Endodermal cell (in vitro differentiated cells): Measurements from ENCODE around the gene PAPOLB. TPM values are rescaled to one million over a fixed set of nuclear protein-coding genes. Genes with fewer than 3 reads are reported as not detected.

Experiments
- DNase-seq: peaks from one replicate; pipeline ENCODE4 v3.0.0-alpha.2; 2017
- H3K27ac ChIP-seq: 2 replicates; pipeline ENCODE4 v1.5.1; 2013; ENCODE audit warnings: mild to moderate bottlenecking, low read depth, low read length, moderate library complexity
- H3K27me3 ChIP-seq: 2 replicates; pipeline ENCODE4 v1.6.1; 2013; ENCODE audit warnings: mild to moderate bottlenecking, low read length, moderate library complexity; ENCODE audit not compliant: insufficient read depth, control insufficient read depth, poor library complexity, severe bottlenecking
- H3K36me3 ChIP-seq: 2 replicates; pipeline ENCODE4 v1.7.0; 2013; ENCODE audit warnings: mild to moderate bottlenecking, low read length, moderate library complexity; ENCODE audit not compliant: control insufficient read depth, insufficient read depth
- H3K4me1 ChIP-seq: one replicate; pipeline ENCODE4 v1.7.0; 2013; ENCODE audit warnings: low read length; ENCODE audit not compliant: control insufficient read depth, insufficient read depth
- H3K4me3 ChIP-seq: 2 replicates; pipeline ENCODE4 v1.5.1; 2013; ENCODE audit warnings: mild to moderate bottlenecking, low read length, moderate library complexity
- H3K9ac ChIP-seq: 2 replicates; pipeline ENCODE4 v1.6.1; 2013; ENCODE audit warnings: mild to moderate bottlenecking, low read length, moderate library complexity; ENCODE audit not compliant: poor library complexity, severe bottlenecking; ENCODE audit errors: extremely low read depth
- H3K9me3 ChIP-seq: 2 replicates; pipeline ENCODE4 v1.6.1; 2013; ENCODE audit warnings: mild to moderate bottlenecking, low read length, moderate library complexity; ENCODE audit not compliant: control insufficient read depth
- H3K27ac Mint-ChIP-seq: 2 replicates; pipeline ENCODE4 v1.8.0; 2020; ENCODE audit warnings: mixed read lengths
- H3K27me3 Mint-ChIP-seq: 2 replicates; pipeline ENCODE4 v1.8.0; 2021; ENCODE audit warnings: mild to moderate bottlenecking, mixed read lengths; ENCODE audit not compliant: insufficient read depth
- H3K36me3 Mint-ChIP-seq: 2 replicates; pipeline ENCODE4 v1.8.0; 2020; ENCODE audit warnings: low read depth, mixed read lengths
- H3K4me1 Mint-ChIP-seq: 2 replicates; pipeline ENCODE4 v1.8.0; 2020; ENCODE audit warnings: mixed read lengths
- H3K4me3 Mint-ChIP-seq: 2 replicates; pipeline ENCODE4 v1.8.0; 2020; ENCODE audit warnings: mild to moderate bottlenecking, moderate library complexity, mixed read lengths
- H3K9me3 Mint-ChIP-seq: 2 replicates; pipeline ENCODE4 v1.8.0; 2020; ENCODE audit warnings: mild to moderate bottlenecking, mixed read lengths
- WGBS, 2 experiments: methylation state at CpG; one replicate each; pipeline versions ENCODE4 v1.1.5 to v1.1.7; 2013; ENCODE audit warnings: missing lambda C conversion rate in 2 of 2, mixed read lengths in 1 of 2; ENCODE audit not compliant: insufficient coverage in 1 of 2, insufficient read length in 1 of 2; 5-methylcytosine and 5-hydroxymethylcytosine counted together
- total RNA-seq, 2 donors: library from RNA; stranded (reverse); fragmentation: NEBNext Ultra II Directional in 1 of 2; extraction: Animal tissue kit (Norgen Biotek cat#: 25700) in 1 of 2; gene quantifications; 2 replicates in 1 of 2; 3 replicates in 1 of 2; pipeline ENCODE4 v1.2.1, GENCODE V29; 2021
- TF ChIP-seq, protein P1 (sequence below): fragments of 200-600 bp; sonication (generic); conservative IDR thresholded peaks from 2 replicates; pipeline ENCODE4 v1.5.0; 2021; ENCODE audit warnings: antibody characterized with exemption, mild to moderate bottlenecking

Gene PAPOLB
- total RNA-seq, 2 donors from 2014 or later: 1.2 to 1.8 TPM

DNA sequence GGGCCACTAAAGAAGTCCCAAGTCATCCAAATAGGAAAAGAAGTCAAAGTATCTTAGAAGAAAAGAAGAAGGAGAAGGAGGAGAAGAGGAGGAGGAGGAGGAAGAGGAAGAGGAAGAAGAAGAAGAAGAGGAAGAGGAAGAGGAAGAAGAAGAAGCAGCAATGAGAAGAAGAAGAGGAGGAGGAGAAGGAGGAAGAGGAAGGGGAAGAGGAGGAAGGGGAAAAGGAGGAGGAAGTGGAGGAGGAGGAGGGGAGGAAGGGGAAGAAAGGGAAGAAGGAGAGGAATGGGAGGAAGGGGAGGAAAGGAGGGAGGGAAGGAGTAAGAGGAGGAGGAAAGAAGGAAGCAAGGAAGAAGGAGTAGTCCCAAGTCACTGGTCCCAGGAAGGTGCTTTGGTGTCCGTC is 43.3 kb upstream of the PAPOLB start:
- no peaks in the 10 kb centered on the region for H3K36me3 Mint-ChIP-seq
- H3K27ac Mint-ChIP-seq: no peak overlapping the region
- peaks cover 19% of the 10 kb centered on the region for H3K27me3 Mint-ChIP-seq
- Histone ChIP-seq H3K36me3 (no peaks in the 10 kb centered on the region), H3K27ac (no peak overlapping the region), H3K4me1 (no peaks in the 10 kb centered on the region), H3K9me3 (peaks cover 6% of the 10 kb centered on the region), H3K27me3 (peaks cover 11% of the 10 kb centered on the region), H3K9ac (no peak overlapping the region), H3K4me3 (no peak overlapping the region)
- H3K9me3 Mint-ChIP-seq: peaks cover 9% of the 10 kb centered on the region
- WGBS, 2 experiments: 100% methylated on average over 1 of the region's 1 CpG
- no peaks in the 10 kb centered on the region for H3K4me1 Mint-ChIP-seq
- no peak overlapping the region for H3K4me3 Mint-ChIP-seq
- no peak for DNase-seq
- TF ChIP-seq, protein P1, sequence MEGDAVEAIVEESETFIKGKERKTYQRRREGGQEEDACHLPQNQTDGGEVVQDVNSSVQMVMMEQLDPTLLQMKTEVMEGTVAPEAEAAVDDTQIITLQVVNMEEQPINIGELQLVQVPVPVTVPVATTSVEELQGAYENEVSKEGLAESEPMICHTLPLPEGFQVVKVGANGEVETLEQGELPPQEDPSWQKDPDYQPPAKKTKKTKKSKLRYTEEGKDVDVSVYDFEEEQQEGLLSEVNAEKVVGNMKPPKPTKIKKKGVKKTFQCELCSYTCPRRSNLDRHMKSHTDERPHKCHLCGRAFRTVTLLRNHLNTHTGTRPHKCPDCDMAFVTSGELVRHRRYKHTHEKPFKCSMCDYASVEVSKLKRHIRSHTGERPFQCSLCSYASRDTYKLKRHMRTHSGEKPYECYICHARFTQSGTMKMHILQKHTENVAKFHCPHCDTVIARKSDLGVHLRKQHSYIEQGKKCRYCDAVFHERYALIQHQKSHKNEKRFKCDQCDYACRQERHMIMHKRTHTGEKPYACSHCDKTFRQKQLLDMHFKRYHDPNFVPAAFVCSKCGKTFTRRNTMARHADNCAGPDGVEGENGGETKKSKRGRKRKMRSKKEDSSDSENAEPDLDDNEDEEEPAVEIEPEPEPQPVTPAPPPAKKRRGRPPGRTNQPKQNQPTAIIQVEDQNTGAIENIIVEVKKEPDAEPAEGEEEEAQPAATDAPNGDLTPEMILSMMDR: no peak

DNA sequence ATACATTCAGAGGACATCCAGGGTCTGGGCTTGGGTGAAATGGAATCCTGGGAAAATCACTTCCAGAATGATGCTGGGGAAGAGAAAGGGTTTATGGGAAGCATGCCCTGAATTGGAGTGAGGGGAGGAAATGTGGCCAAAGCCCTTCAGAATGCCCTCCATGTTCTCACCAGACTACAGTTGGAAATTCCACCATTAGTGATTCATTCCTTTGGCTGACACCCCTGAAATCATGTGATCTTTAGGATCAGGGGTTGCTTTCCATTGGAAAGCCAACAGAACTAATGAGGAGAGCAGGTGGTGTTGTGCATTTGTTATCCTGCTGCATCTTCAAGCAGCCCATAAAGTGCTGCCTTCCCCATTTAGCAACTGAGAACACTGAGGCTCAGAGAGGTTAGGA is 42.5 kb upstream of the PAPOLB start:
- Mint-ChIP-seq H3K27ac (no peak overlapping the region), H3K9me3 (peaks cover 9% of the 10 kb centered on the region), H3K36me3 (no peaks in the 10 kb centered on the region), H3K4me1 (no peaks in the 10 kb centered on the region), H3K4me3 (no peak overlapping the region), H3K27me3 (peaks cover 19% of the 10 kb centered on the region)
- peaks cover 11% of the 10 kb centered on the region for H3K27me3 ChIP-seq
- H3K27ac ChIP-seq: no peak overlapping the region
- H3K9me3 ChIP-seq: peaks cover 6% of the 10 kb centered on the region
- H3K36me3 ChIP-seq: no peaks in the 10 kb centered on the region
- H3K4me1 ChIP-seq: no peaks in the 10 kb centered on the region
- no peak overlapping the region for H3K4me3 ChIP-seq
- H3K9ac ChIP-seq: no peak overlapping the region
- TF ChIP-seq, protein P1: no peak
- no peak for DNase-seq

DNA sequence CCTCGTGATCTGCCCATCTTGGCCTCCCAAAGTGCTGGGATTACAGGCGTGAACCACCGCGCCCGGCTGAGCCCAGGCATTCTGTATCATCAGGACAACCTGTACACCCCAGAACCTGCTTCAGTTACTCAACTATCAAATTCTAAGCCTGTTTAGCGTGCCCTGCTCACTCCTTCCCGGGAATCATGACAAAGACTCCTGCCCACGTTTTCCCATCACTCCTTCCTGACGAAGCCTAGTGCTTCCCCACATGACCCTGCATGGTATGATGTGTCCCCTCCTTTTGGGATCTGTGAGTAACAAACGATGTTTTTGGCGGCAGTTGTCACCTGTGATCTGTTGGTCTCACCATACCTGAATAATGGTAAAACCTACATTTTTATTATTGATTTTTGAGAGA is 33.9 kb upstream of the PAPOLB start:
- H3K27me3 Mint-ChIP-seq: no peaks in the 10 kb centered on the region

More for the DNA sequence above, 33.9 kb upstream of the PAPOLB start:
- Histone ChIP-seq H3K27ac (no peak overlapping the region), H3K36me3 (no peaks in the 10 kb centered on the region), H3K4me1 (no peaks in the 10 kb centered on the region), H3K4me3 (no peak overlapping the region), H3K9ac (no peak overlapping the region), H3K27me3 (no peaks in the 10 kb centered on the region), H3K9me3 (no peaks in the 10 kb centered on the region)
- TF ChIP-seq, protein P1: no peak
- no peak for DNase-seq
- H3K9me3 Mint-ChIP-seq: peaks cover 12% of the 10 kb centered on the region
- no peak overlapping the region for H3K27ac Mint-ChIP-seq
- H3K36me3 Mint-ChIP-seq: no peaks in the 10 kb centered on the region
- H3K4me1 Mint-ChIP-seq: no peaks in the 10 kb centered on the region
- WGBS, 2 experiments: 92 to 96% methylated on average over 5 to 11 of the region's 11 CpGs
- H3K4me3 Mint-ChIP-seq: no peak overlapping the region
